Stimulated activated CD4-positive, alpha-beta T cell treated with anti-CD3 and anti-CD28 coated beads, Interleukin-15, amount 100 ng/mL, for 24 hours (primary cell): ENCODE results near the gene IGF1R.

ENCODE experiments used
- DNase-seq: peaks from one replicate; pipeline ENCODE4 v3.0.0-alpha.2; 2020

The IGF1R gene

GRCh38 chr15:98730860-98731711 is 82.7 kb downstream of the IGF1R start:
- no peak for DNase-seq

GRCh38 chr15:98731712-98732450 is 83.5 kb downstream of the IGF1R start:
- DNase-seq, result peak; percentile 24

- DNase-seq, result no peak
These were observed 84.8 kb downstream of the IGF1R start for GRCh38 chr15:98733098-98733497.

GRCh38 chr15:98734466-98735199 is 86.3 kb downstream of the IGF1R start:
- no peak for DNase-seq

GRCh38 chr15:98735304-98735703 is 87.0 kb downstream of the IGF1R start:
- DNase-seq, result no peak

GRCh38 chr15:98735895-98736617 is 87.7 kb downstream of the IGF1R start:
- no peak for DNase-seq

- DNase-seq, result no peak
These were observed 88.8 kb downstream of the IGF1R start for GRCh38 chr15:98737159-98737558.

- no peak for DNase-seq
These were observed 89.4 kb downstream of the IGF1R start for GRCh38 chr15:98737721-98738120.

GRCh38 chr15:98738689-98739401 is 90.5 kb downstream of the IGF1R start:
- DNase-seq, result no peak

- DNase-seq, result no peak
These were observed 92.0 kb downstream of the IGF1R start for GRCh38 chr15:98740295-98740694.

GRCh38 chr15:98740963-98741362 is 92.6 kb downstream of the IGF1R start:
- DNase-seq, result no peak

- no peak for DNase-seq
These were observed 94.8 kb downstream of the IGF1R start for GRCh38 chr15:98743177-98743576.

GRCh38 chr15:98744506-98744905 is 96.2 kb downstream of the IGF1R start:
- no peak for DNase-seq

- no peak for DNase-seq
These were observed 96.8 kb downstream of the IGF1R start for GRCh38 chr15:98745179-98745578.

- DNase-seq, result no peak
These were observed 97.5 kb downstream of the IGF1R start for GRCh38 chr15:98745650-98746374.

GRCh38 chr15:98746375-98747155 is 98.2 kb downstream of the IGF1R start:
- no peak for DNase-seq

- no peak for DNase-seq
These were observed 103.4 kb downstream of the IGF1R start for GRCh38 chr15:98751767-98752166.

- DNase-seq, result no peak
These were observed 105.7 kb downstream of the IGF1R start for GRCh38 chr15:98753726-98754656.

GRCh38 chr15:98754657-98755022 is 106.3 kb downstream of the IGF1R start:
- no peak for DNase-seq
